GM12892 (cell line): ENCODE results near the gene CEMIP2.

ENCODE experiments used
- POLR2A ChIP-seq: IDR thresholded peaks from 2 replicates; pipeline ENCODE4 v1.6.1; 2011; ENCODE audit warnings: low read depth, low read length, control low read depth
- TAF1 ChIP-seq: IDR thresholded peaks from 2 replicates; pipeline ENCODE4 v1.6.1; 2011; ENCODE audit warnings: low read depth, mild to moderate bottlenecking, control low read depth, low read length, borderline replicate concordance

GRCh38 chr9:71663216-71663615, 105.1 kb downstream of the CEMIP2 start:
- no peak for TF ChIP-seq POLR2A
- no peak for TF ChIP-seq TAF1
